ENCODE results near the gene ATPAF1. TPM values are rescaled to one million over a fixed set of nuclear protein-coding genes. Genes with fewer than 3 reads are reported as not detected.
"Not testable (repeated sequence)": the region's sequence is repeated elsewhere in the genome, so short reads cannot be mapped to it uniquely, and the experiment has no call there.

Gene ATPAF1
- total RNA-seq, 1 donor from 2014 or later = 79.3 TPM

DNA sequence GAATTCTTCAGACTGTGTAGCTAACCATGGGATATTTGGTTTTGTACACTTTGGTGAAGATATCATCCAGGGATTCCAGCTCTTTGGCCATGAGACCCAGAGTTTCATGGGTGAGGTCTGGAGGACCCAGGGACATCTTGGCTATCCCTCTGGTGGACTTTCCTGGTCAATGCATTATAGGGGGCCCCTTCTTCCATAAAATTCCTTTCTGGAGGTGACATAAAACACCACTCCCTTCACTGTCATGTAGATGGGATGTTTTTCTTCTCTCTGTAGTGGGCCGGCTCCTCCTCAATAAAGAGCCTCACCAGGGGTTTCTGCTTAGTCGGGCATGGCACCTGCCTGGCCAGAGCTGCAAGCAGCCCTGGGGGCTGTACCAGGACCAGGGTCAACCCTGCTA, 2.2 kb downstream of the ATPAF1 start:
- no peak overlapping the region for H3K4me3 ChIP-seq
- H3K36me3 Mint-ChIP-seq = peaks cover 10% of the 10 kb centered on the region
- H3K4me3 Mint-ChIP-seq = no peak overlapping the region
- no peak overlapping the region for H3K27ac ChIP-seq
- peaks cover 19% of the 10 kb centered on the region for H3K4me1 ChIP-seq
- H3K27me3 Mint-ChIP-seq (ENCODE audit: insufficient read depth, low read depth) = peaks cover 2% of the 10 kb centered on the region
- DNase-seq (ENCODE audit: low spot score) = no peak
- no peak for TF ChIP-seq CTCF (IDR thresholded peaks at IDR 0.05)
- no peak for TF ChIP-seq EZH2 (IDR thresholded peaks at IDR 0.05)
- TF ChIP-seq EZH2phosphoT487 (IDR thresholded peaks at IDR 0.05) = no peak
- peak overlapping the region; percentile 99 for H3K4me2 ChIP-seq
- peaks cover 10% of the 10 kb centered on the region for H3F3A ChIP-seq (ENCODE audit: low read depth)
- no peaks in the 10 kb centered on the region for H3K27me3 ChIP-seq
- H3K4me1 Mint-ChIP-seq = peaks cover 15% of the 10 kb centered on the region
- no peak overlapping the region for H3K27ac Mint-ChIP-seq
- peaks cover 5% of the 10 kb centered on the region for H3K36me3 ChIP-seq
- H3K9ac ChIP-seq = no peak overlapping the region
- H3K79me2 ChIP-seq (ENCODE audit: low read depth) = peaks cover 18% of the 10 kb centered on the region
- H3K9me3 Mint-ChIP-seq = no peaks in the 10 kb centered on the region
- H4K20me1 ChIP-seq (ENCODE audit: low read depth) = peaks cover 8% of the 10 kb centered on the region
- no peak overlapping the region for H2AFZ ChIP-seq (replicated peaks)
- H3K9me3 ChIP-seq (ENCODE audit: low read depth) = no peaks in the 10 kb centered on the region

DNA sequence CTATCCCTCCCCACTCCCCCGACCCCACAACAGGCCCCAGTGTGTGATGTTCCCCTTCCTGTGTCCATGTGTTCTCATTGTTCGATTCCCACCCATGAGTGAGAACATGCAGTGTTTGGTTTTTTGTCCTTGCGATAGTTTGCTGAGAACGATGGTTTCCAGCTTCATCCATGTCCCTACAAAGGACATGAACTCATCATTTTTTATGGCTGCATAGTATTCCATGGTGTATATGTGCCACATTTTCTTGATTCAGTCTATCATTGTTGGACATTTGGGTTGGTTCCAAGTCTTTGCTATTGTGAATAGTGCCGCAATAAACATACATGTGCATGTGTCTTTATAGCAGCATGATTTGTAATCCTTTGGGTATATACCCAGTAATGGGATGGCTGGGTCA, 5.2 kb downstream of the ATPAF1 start:
- H3F3A ChIP-seq (ENCODE audit: low read depth); H3K27me3 ChIP-seq; H3K27ac Mint-ChIP-seq; H3K4me3 ChIP-seq; H3K9ac ChIP-seq; H3K27ac ChIP-seq; H4K20me1 ChIP-seq (ENCODE audit: low read depth); H3K9me3 Mint-ChIP-seq; H3K27me3 Mint-ChIP-seq (ENCODE audit: insufficient read depth, low read depth); H3K4me2 ChIP-seq; H2AFZ ChIP-seq (replicated peaks); H3K9me3 ChIP-seq (ENCODE audit: low read depth); DNase-seq (ENCODE audit: low spot score); H3K4me3 Mint-ChIP-seq; H3K36me3 ChIP-seq: not testable (repeated sequence)
- Histone ChIP-seq H3K4me1 (peaks cover 19% of the 10 kb centered on the region), H3K79me2 (ENCODE audit: low read depth) (peaks cover 18% of the 10 kb centered on the region)
- Mint-ChIP-seq H3K4me1 (peaks cover 15% of the 10 kb centered on the region), H3K36me3 (peaks cover 17% of the 10 kb centered on the region)

DNA sequence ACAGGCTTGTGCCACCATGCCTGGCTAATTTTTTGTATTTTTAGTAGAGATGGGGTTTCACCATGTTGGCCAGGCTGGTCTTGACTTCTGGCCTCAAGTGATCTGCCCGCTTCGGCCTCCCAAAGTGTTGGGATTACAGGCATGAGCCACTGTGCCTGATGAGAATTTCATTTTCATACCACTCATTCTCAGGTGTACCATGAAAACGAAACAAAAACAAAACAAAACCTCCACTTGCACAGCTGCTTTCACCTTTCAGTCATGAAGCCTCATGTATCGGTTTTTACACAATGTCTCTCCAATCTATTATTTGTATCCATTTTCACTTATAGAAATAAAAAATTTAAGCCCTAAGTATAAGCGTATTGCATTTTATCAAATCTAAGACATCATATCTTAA, 8.0 kb downstream of the ATPAF1 start:
- H4K20me1 ChIP-seq (ENCODE audit: low read depth); H2AFZ ChIP-seq (replicated peaks); H3K4me1 Mint-ChIP-seq; H3K27me3 Mint-ChIP-seq (ENCODE audit: insufficient read depth, low read depth); H3K4me1 ChIP-seq; H3K9me3 ChIP-seq (ENCODE audit: low read depth); H3F3A ChIP-seq (ENCODE audit: low read depth); H3K9me3 Mint-ChIP-seq; H3K9ac ChIP-seq; H3K27ac Mint-ChIP-seq; H3K4me3 Mint-ChIP-seq; H3K36me3 ChIP-seq; H3K27me3 ChIP-seq; H3K79me2 ChIP-seq (ENCODE audit: low read depth); H3K27ac ChIP-seq; H3K4me3 ChIP-seq; DNase-seq (ENCODE audit: low spot score); H3K4me2 ChIP-seq: not testable (repeated sequence)
- H3K36me3 Mint-ChIP-seq = peaks cover 27% of the 10 kb centered on the region

DNA sequence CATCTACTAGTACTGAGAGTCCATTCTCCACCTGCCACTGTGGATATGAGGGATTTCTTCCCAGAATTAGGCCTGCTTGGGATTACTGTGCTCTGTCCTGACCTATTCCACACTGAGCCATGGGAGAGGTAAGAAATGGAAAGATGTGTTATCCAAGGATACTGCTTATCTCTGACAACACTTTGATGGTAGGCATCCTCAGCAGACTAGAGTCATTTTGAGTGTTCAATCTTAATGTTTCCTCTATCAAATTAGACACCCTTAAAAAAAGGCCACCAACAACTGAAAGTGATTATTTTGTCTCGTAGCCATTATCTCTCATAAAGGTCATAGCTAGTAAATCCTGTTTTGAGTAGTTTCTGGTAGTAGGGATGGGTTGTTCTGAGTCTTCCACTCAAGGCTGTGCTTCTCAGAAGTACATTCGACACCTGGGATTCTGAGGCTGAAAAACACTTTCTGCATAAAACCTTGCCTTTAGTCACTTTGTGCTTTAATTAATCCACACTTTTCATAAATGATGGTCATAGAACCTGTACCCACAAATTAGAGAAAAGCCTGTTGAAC, 8.8 kb downstream of the ATPAF1 start:
- no peak overlapping the region for H3K27ac ChIP-seq
- H2AFZ ChIP-seq (replicated peaks) = no peak overlapping the region
- H3K4me3 Mint-ChIP-seq = no peak overlapping the region
- no peak for TF ChIP-seq CTCF (IDR thresholded peaks at IDR 0.05)
- no peak for TF ChIP-seq EZH2 (IDR thresholded peaks at IDR 0.05)
- no peak for TF ChIP-seq EZH2phosphoT487 (IDR thresholded peaks at IDR 0.05)
- peaks cover 13% of the 10 kb centered on the region for H3K36me3 ChIP-seq
- no peak for DNase-seq (ENCODE audit: low spot score)
- H3K4me3 ChIP-seq = no peak overlapping the region
- H3K9me3 ChIP-seq (ENCODE audit: low read depth) = no peaks in the 10 kb centered on the region
- H3K27me3 ChIP-seq = no peaks in the 10 kb centered on the region
- H3K27me3 Mint-ChIP-seq (ENCODE audit: insufficient read depth, low read depth) = no peaks in the 10 kb centered on the region
- no peaks in the 10 kb centered on the region for H3K79me2 ChIP-seq (ENCODE audit: low read depth)
- no peak overlapping the region for H3K4me2 ChIP-seq
- no peaks in the 10 kb centered on the region for H3K4me1 ChIP-seq
- no peaks in the 10 kb centered on the region for H4K20me1 ChIP-seq (ENCODE audit: low read depth)
- H3K4me1 Mint-ChIP-seq = no peaks in the 10 kb centered on the region
- peak overlapping the region; percentile 60 for H3K27ac Mint-ChIP-seq
- peaks cover 31% of the 10 kb centered on the region for H3K36me3 Mint-ChIP-seq
- no peaks in the 10 kb centered on the region for H3K9me3 Mint-ChIP-seq
- H3F3A ChIP-seq (ENCODE audit: low read depth) = no peaks in the 10 kb centered on the region
- no peak overlapping the region for H3K9ac ChIP-seq

All from neural progenitor cell (in vitro differentiated cells).